ENCODE measurements around the gene FTCDNL1. TPM values are rescaled to one million over a fixed set of nuclear protein-coding genes. Genes with fewer than 3 reads are reported as not detected.
A peak's percentile ranks its signal among the peaks of the same experiment; 100 is the strongest.

The FTCDNL1 gene
- total RNA-seq, 4 donors from 2014 or later: 7.9 to 21.9 (median 16.3) TPM

DNA sequence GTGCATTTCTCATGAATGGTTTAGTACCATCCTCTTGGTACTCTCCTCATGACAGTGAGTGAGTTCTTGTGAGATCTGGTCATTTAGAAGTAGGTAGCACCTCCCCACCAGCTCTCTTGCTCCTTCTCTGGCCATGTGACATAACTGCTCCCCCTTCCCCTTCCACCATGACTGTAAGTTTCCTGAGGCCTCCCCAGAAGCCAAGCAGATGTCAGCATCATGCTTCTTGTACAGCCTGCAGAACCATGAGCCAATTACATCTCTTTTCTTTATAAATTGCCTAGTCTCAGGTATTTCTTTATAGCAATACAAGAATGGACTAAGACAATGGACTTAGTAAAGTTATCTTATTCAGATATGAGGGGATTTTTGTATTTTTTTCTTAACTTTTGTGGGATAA, 43.0 kb downstream of the FTCDNL1 start:
- Histone ChIP-seq H3K27ac (no peak overlapping the region), H3K4me3 (no peak overlapping the region), H3K27me3 (no peaks in the 10 kb centered on the region), H3K4me1 (peaks cover 0 to 3% of the 10 kb centered on the region in 2 donors), H3K36me3 (no peaks in the 10 kb centered on the region), H3K9me3 (no peaks in the 10 kb centered on the region)
- DNase-seq: no peak
- ATAC-seq: no peak
- intact Hi-C loops (cut with DNase I; ENCODE audit: low total_unique reads) (no loop called here), in situ Hi-C loops (cut with MboI; ENCODE audit: low sequenced_read_pairs in 4 of 4) (no loop called here)
- TF ChIP-seq, protein P1, sequence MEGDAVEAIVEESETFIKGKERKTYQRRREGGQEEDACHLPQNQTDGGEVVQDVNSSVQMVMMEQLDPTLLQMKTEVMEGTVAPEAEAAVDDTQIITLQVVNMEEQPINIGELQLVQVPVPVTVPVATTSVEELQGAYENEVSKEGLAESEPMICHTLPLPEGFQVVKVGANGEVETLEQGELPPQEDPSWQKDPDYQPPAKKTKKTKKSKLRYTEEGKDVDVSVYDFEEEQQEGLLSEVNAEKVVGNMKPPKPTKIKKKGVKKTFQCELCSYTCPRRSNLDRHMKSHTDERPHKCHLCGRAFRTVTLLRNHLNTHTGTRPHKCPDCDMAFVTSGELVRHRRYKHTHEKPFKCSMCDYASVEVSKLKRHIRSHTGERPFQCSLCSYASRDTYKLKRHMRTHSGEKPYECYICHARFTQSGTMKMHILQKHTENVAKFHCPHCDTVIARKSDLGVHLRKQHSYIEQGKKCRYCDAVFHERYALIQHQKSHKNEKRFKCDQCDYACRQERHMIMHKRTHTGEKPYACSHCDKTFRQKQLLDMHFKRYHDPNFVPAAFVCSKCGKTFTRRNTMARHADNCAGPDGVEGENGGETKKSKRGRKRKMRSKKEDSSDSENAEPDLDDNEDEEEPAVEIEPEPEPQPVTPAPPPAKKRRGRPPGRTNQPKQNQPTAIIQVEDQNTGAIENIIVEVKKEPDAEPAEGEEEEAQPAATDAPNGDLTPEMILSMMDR (IDR thresholded peaks at IDR 0.05 in 4 of 5, conservative IDR thresholded peaks at IDR 0.05 in 1 of 5): no peak

DNA sequence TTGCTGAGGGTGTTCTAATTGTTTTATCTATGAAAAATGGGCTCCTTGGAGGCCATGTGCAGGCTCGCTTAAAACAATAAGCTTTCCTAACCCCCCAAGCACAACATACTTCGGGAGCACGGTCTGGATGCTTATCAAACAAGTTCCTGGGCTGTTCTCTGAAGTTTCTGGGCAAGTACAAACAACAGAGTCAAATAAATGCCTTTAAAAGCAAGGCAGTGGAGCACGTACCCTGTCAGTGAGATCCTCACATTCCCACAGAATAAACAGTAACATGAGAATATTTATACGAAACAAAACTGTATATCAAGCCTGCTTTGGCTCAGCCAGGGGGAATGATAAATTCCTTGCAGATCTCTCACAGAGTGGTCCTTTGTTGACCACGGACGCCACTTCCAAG, 44.8 kb downstream of the FTCDNL1 start:
- no peak overlapping the region for H3K4me3 ChIP-seq
- no peaks in the 10 kb centered on the region for H3K9me3 ChIP-seq
- H3K27me3 ChIP-seq: no peaks in the 10 kb centered on the region
- no peak for TF ChIP-seq POLR2A (IDR thresholded peaks at IDR 0.05)
- TF ChIP-seq, protein P1 (IDR thresholded peaks at IDR 0.05 in 4 of 5, conservative IDR thresholded peaks at IDR 0.05 in 1 of 5): no peak
- no peak for DNase-seq
- ATAC-seq: no peak
- intact Hi-C loops (cut with DNase I; ENCODE audit: low total_unique reads): no loop called here
- no peaks in the 10 kb centered on the region for H3K36me3 ChIP-seq
- no peak overlapping the region for H3K27ac ChIP-seq
- in situ Hi-C loops (cut with MboI; ENCODE audit: low sequenced_read_pairs in 4 of 4): no loop called here
- H3K4me1 ChIP-seq: peaks cover 0 to 3% of the 10 kb centered on the region in 2 donors

DNA sequence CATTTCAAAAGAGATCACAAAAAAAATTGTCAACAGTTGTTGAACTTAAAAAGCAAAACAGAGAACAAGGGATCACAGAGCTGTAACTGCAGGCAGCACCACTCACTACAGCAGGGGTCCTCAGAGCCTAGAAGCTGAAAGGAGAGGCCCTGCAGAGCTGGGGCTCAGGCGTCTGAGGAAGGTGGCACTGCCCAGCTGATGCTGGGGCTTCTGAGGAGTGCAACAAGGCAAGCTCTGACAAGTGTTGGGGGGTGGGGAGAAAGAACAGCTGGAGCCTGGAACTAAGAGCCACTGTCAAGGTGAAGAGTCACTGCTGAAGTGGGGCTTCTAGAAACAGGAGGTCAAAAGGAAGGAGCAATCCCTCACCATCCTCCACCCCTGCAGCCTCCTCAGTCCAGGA, 46.2 kb downstream of the FTCDNL1 start:
- Histone ChIP-seq H3K36me3 (no peaks in the 10 kb centered on the region), H3K9me3 (no peaks in the 10 kb centered on the region), H3K27ac (no peak overlapping the region), H3K4me1 (no peaks in the 10 kb centered on the region), H3K27me3 (no peaks in the 10 kb centered on the region), H3K4me3 (no peak overlapping the region)
- intact Hi-C loops (cut with DNase I; ENCODE audit: low total_unique reads) (no loop called here), in situ Hi-C loops (cut with MboI; ENCODE audit: low sequenced_read_pairs in 4 of 4) (no loop called here)
- ATAC-seq: no peak
- no peak for TF ChIP-seq POLR2A (IDR thresholded peaks at IDR 0.05)
- TF ChIP-seq, protein P1 (IDR thresholded peaks at IDR 0.05 in 4 of 5, conservative IDR thresholded peaks at IDR 0.05 in 1 of 5): no peak
- DNase-seq: no peak

DNA sequence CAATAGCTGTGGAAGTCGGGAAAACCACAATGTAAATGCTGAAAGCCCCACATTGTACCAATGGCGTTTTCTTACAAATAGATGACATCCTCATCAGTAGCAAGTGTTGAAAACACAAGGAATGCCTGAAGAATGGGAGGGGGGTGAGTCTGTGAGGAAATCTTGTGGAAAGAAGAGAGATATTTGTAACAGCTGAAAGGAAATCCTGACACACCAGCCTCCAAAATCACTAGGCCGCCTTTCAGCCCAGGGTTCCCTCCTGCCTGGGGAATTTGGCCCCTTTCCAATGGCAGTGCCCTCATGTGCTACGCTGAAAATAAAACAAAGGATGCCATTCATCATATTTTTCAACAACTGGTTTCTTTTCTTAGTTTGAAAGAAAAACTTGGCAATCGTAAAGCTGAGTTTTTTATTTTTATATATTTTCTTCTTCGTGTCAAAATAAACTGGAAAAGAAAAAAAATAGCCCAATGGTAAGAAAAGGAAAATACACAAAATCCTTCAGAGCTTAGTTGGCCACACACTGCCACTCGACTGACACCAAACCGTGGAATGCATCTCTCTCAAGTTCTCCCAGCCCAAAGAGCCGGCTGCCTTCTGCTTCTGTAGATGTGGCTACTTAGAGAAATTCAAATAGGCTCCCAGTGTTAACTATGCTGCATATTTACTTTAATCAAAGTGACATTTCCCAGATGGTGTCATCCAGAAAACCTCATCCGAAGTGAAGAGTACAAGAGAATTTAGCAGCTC, 52.0 kb downstream of the FTCDNL1 start:
- TF ChIP-seq POLR2A (IDR thresholded peaks at IDR 0.05): no peak
- TF ChIP-seq, protein P1 (IDR thresholded peaks at IDR 0.05 in 4 of 5, conservative IDR thresholded peaks at IDR 0.05 in 1 of 5): no peak
- no peak overlapping the region for H3K4me3 ChIP-seq
- H3K9me3 ChIP-seq: no peaks in the 10 kb centered on the region

More for the DNA sequence above, 52.0 kb downstream of the FTCDNL1 start:
- DNase-seq: no peak
- H3K4me1 ChIP-seq: peaks cover 0 to 11% of the 10 kb centered on the region in 2 donors
- no peak overlapping the region for H3K27ac ChIP-seq
- in situ Hi-C loops (cut with MboI; ENCODE audit: low sequenced_read_pairs in 4 of 4): no loop called here
- no peaks in the 10 kb centered on the region for H3K27me3 ChIP-seq
- intact Hi-C loops (cut with DNase I; ENCODE audit: low total_unique reads): no loop called here
- peak in 1 of 2 donors; percentile 51 for ATAC-seq
- H3K36me3 ChIP-seq: no peaks in the 10 kb centered on the region
